HG02588 (cell line): ENCODE data around the gene ADAMTS14.
A peak's percentile ranks its signal among the peaks of the same experiment; 100 is the strongest.
"Not testable (repeated sequence)": the region's sequence is repeated elsewhere in the genome, so short reads cannot be mapped to it uniquely, and the experiment has no call there.

Experiments
- ATAC-seq: cut with Tn5 transposase; IDR thresholded peaks from one replicate; pipeline ENCODE4 v1.9.1; 2021; ENCODE audit warnings: mild to moderate bottlenecking, moderate library complexity; ENCODE audit not compliant: unreplicated experiment

ADAMTS14 gene

GRCh38 chr10:70672165-70673042 is at the start of gene ADAMTS14:
Gene ADAMTS14 (plus strand): TSS chr10:70672506. CDS start chr10:70672803, 297 bp downstream.
- ATAC-seq = no peak

DNA sequence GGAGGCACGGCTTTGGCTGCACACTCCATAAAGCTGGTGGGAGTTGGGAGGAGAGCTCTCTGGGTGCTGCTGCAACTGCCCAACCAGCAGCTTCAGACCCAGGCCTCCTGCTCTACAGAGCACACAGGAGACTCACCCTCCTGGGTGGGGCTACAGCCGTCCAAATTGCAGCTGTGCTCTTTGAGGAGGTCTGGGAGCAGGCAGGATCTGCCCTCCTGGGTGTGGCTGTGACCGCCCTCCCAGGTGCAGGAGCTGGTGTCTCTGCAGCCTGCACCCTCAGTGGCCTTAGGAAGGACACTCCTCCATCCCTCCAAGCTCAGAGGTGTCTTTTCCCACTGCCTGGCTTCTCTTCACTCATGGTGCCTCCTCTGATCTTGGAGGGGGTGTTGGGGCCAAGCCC is 49.8 kb upstream of the ADAMTS14 start:
- no peak for ATAC-seq

DNA sequence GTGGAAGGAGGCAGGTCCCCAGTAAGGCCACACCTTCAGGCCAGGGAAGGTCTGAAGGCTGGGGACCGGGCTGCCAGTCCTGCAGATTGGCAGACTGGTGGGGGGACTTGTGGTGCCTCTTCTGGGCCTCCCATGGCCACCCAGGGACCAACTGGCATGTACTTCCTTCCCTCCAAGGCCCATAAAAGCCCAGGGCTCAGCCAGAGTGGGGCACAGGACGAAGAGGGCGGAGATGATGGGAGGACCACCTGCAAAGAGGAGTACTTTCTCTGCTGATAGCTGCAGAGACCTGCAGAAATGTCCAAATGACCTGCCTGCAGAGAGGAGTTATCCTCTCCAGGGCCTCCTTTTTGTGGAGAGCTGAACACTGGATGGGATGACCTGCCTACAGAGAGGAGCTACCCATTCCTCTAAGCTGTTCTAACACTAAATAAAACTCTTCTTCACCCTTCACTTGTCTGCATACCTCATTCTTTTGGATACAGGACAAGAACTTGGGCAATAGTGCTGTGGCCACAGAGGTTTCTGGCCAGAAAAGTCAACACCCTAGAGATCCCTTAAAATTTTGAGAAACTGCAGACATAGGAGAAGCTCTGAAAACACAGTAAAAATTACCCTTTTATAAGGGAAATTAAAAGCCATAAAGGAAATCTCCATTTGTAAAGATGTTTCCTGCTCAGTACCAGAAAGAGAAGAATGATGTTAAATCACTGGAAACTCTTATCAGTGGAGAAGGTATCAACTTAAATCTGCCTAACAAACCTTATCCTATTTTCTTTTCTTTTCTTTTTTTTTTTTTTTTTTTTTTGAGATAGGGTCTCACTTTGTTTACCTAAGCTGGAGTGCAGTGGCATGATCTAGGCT is 49.1 kb upstream of the ADAMTS14 start:
- no peak for ATAC-seq

DNA sequence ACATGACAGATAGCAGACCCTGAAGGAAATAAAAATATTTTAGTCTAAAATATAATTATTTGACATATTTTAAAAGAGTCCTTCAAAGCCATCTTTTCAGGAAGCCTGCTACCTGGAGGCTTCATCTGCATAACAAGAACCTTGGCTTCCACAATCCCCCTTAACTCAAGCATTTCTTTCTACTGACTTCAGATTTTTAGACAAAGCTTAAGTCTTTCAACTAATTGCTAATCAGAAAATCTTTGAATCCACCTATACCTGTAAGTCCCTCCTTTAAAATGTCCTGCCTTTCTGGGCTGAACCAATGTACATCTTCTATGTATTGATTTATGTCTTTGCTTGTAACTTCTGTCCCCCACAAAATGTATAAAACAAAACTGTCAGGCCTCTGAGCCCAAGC is 46.2 kb upstream of the ADAMTS14 start:
- ATAC-seq = no peak

- ATAC-seq = no peak
Observed at GRCh38 chr10:70629338-70629737, 43.0 kb upstream of the ADAMTS14 start.

DNA sequence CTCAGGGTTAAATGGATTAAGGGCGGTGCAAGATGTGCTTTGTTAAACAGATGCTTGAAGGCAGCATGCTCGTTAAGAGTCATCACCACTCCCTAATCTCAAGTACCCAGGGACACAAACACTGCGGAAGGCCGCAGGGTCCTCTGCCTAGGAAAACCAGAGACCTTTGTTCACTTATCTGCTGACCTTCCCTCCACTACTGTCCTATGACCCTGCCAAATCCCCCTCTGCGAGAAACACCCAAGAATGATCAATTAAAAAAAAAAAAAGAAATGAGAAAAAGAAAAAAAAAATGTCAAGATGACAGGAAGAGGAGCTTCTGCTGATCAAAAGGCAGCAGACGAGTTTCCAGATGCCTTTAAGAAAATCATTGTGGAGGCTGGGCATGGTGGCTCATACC is 40.6 kb upstream of the ADAMTS14 start:
- ATAC-seq = not testable (repeated sequence)

- ATAC-seq = no peak
Observed at GRCh38 chr10:70634011-70634410, 38.3 kb upstream of the ADAMTS14 start.

- ATAC-seq = not testable (repeated sequence)
Observed at GRCh38 chr10:70634515-70634914, 37.8 kb upstream of the ADAMTS14 start.

GRCh38 chr10:70639640-70640383 is 32.5 kb upstream of the ADAMTS14 start:
- ATAC-seq = not testable (repeated sequence)

DNA sequence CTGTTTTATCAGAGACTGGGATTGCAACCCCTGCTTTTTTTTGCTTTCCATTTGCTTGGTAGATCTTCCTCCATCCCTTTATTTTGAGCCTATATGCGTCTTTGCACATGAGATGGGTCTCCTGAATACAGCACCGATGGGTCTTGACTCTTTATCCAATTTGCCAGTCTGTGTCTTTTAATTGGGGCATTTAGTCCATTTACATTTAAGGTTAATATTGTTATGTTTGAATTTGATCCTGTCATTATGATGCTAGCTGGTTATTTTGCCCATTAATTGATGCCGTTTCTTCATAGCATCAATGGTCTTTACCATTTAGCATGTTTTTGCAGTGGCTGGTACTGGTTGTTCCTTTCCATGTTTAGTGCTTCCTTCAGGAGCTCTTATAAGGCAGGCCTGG is 29.0 kb upstream of the ADAMTS14 start:
- ATAC-seq = not testable (repeated sequence)

GRCh38 chr10:70644959-70645358 is 27.3 kb upstream of the ADAMTS14 start:
- not testable (repeated sequence) for ATAC-seq

DNA sequence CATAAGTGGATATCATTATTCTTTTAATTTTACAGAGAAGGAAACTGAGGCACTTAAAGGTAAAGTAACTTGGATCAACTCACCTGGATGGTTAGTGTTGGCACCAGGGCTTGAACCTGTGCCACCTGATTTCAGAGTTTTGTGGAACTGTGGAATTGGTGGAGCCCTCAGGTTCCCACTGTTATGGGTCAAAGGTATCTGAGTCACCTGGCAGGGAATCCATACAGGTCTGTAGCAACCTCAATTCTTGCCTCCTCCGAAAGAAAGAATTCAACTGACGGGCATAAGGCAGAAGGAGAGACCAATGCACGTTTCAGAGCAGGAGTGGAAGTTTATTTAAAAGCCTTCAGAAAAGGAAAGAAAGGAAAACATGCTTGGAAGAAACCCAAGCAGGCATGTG is 25.2 kb upstream of the ADAMTS14 start:
- no peak for ATAC-seq

GRCh38 chr10:70648427-70648826 is 23.9 kb upstream of the ADAMTS14 start:
- ATAC-seq = no peak

DNA sequence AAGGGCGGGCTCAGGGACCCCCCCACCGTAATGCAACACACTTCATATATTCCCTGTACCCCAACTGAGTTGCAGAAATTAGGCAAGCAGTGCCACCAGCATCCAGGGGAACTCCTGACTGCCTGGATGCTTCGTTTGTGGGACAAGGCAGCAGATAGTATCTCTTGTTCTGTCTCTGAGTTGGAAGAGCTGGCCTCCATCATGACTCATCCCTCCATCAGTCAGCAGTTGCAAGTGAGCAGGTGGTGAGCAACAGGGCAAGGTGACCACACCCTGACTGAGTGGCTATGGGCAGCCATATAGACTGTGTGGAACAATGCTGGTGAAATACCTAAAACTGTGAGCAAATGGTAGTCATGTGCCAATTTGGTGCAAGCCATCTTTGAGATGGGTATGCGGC is 22.8 kb upstream of the ADAMTS14 start:
- ATAC-seq = no peak

GRCh38 chr10:70650104-70650503 is 22.2 kb upstream of the ADAMTS14 start:
- ATAC-seq = no peak

- ATAC-seq = no peak
Observed at GRCh38 chr10:70650718-70651117, 21.6 kb upstream of the ADAMTS14 start.

GRCh38 chr10:70651661-70652060 is 20.6 kb upstream of the ADAMTS14 start:
- no peak for ATAC-seq

DNA sequence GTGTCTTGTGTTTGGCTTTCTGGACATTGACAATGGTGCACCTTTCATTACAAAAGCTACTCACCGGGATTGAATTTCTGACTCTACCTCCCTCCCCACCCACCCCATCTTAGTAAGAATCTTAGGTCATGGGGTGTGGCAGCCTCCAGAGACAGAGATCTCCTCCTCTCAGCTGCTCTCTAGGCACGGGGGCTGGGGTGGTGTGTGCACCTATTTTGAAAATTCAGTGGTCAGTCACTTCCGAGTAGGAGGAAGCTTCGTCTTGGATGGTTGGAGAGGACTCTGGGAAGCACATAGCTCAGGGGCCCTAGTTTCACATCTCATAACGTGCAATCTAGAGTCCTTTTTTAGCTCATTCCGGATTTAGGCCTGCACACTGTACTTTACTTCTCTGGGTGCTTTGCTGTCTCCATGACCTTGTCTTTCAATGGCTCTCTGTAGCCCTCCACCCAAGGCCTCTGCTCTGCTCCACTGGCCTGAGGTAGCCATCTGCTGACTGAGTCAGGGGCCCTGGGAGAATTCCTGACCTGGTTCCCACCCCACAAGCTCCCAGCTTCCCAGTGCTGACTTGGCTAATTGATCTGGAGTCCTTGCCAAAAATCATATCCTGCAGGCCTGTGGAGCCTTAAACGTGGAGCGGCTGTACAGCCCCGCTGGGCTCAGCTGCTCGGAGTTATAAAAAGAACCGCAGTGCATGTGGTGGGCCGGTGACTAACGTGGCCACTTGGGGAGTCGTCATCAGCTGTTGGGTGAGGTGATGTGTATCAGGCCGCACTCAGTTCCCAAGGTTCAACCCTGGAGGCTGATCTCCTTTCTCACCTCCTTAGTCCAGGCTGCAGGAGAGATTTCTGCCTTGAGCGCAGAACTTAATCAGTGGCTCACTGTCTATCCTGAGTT is 19.3 kb upstream of the ADAMTS14 start:
- ATAC-seq = no peak

- ATAC-seq = no peak
Observed at GRCh38 chr10:70655316-70655715, 17.0 kb upstream of the ADAMTS14 start.

DNA sequence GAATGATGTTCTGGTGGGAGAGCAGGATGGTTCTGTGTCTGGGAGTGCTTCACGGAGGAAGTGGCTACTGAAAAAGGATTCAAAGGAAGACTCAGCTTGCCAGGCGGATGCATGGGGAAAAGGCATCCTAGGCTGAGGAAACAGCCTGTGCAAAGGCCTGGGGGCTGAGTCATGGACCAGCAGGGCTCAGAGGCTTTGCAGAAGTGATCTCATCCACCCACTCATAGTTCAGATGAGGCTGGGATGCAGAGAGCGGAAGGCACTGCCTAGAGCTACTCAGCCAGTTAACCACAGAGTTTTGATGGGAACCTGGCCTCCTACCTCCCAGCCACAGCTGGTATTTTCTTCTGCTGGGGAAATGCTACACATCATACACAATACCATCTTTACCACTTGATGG is 15.8 kb upstream of the ADAMTS14 start:
- ATAC-seq = peak; percentile 84
